MM.1S (cell line): ENCODE data around the gene OR2T11.
A peak's percentile ranks its signal among the peaks of the same experiment; 100 is the strongest.

Experiments
- DNase-seq: peaks from one replicate; pipeline ENCODE4 v3.0.0-alpha.2; 2015
- H2AFZ ChIP-seq: fragments of 300-600 bp; sonication (generic); 2 replicates; pipeline ENCODE4 v1.6.0; 2016; ENCODE audit warnings: antibody characterized with exemption, low read length
- H3F3A ChIP-seq: fragments of 300-600 bp; sonication (generic); 2 replicates; pipeline ENCODE4 v1.6.1; 2016; ENCODE audit warnings: mild to moderate bottlenecking, antibody characterized with exemption, low read length, moderate library complexity, mixed read lengths; ENCODE audit not compliant: insufficient read depth
- H3K27ac ChIP-seq: fragments of 300-600 bp; sonication (generic); 2 replicates; pipeline ENCODE4 v1.5.1; 2016; ENCODE audit warnings: mild to moderate bottlenecking, low read length
- H3K27me3 ChIP-seq: fragments of 300-600 bp; sonication (generic); replicated peaks from 2 replicates; pipeline ENCODE4 v1.6.0; 2016; ENCODE audit warnings: low read length; ENCODE audit not compliant: insufficient read depth
- H3K36me3 ChIP-seq: fragments of 300-600 bp; sonication (generic); replicated peaks from 2 replicates; pipeline ENCODE4 v1.6.1; 2016; ENCODE audit warnings: mild to moderate bottlenecking, low read length, mixed read lengths; ENCODE audit not compliant: insufficient read depth
- H3K4me1 ChIP-seq: fragments of 300-600 bp; sonication (generic); 2 replicates; pipeline ENCODE4 v1.6.1; 2016; ENCODE audit warnings: low read length, mixed read lengths
- H3K4me2 ChIP-seq: fragments of 300-600 bp; sonication (generic); 2 replicates; pipeline ENCODE4 v1.6.0; 2016; ENCODE audit warnings: low read depth, low read length
- H3K4me3 ChIP-seq: fragments of 300-600 bp; sonication (generic); 2 replicates; pipeline ENCODE4 v1.5.1; 2016; ENCODE audit warnings: low read length, mixed read lengths
- H3K79me2 ChIP-seq: fragments of 300-600 bp; sonication (generic); 2 replicates; pipeline ENCODE4 v1.6.1; 2016; ENCODE audit warnings: mixed run types, low read length, mixed read lengths
- H3K9ac ChIP-seq: fragments of 300-600 bp; sonication (generic); 2 replicates; pipeline ENCODE4 v1.6.1; 2016; ENCODE audit warnings: low read length, mixed read lengths
- H3K9me2 ChIP-seq: fragments of 300-600 bp; sonication (generic); replicated peaks from 2 replicates; pipeline ENCODE4 v1.6.1; 2016; ENCODE audit warnings: mild to moderate bottlenecking, low read length, mixed read lengths; ENCODE audit not compliant: insufficient read depth
- H3K9me3 ChIP-seq: fragments of 300-600 bp; sonication (generic); replicated peaks from 2 replicates; pipeline ENCODE4 v1.6.1; 2016; ENCODE audit warnings: mild to moderate bottlenecking, low read length, mixed read lengths; ENCODE audit not compliant: insufficient read depth
- H4K20me1 ChIP-seq: fragments of 300-600 bp; sonication (generic); 2 replicates; pipeline ENCODE4 v1.6.1; 2016; ENCODE audit warnings: mild to moderate bottlenecking, low read length, moderate library complexity, mixed read lengths; ENCODE audit not compliant: insufficient read depth
- CTCF ChIP-seq: fragments of 300-600 bp; sonication (generic); IDR thresholded peaks from 2 replicates; pipeline ENCODE4 v1.5.1; 2016; ENCODE audit warnings: antibody characterized with exemption, low read length, mixed read lengths
- EZH2 ChIP-seq: fragments of 300-600 bp; sonication (generic); optimal IDR thresholded peaks from 2 replicates; pipeline ENCODE3; 2017; ENCODE audit warnings: low read depth, mild to moderate bottlenecking, antibody characterized with exemption, low read length, mixed read lengths
- EZH2phosphoT487 ChIP-seq: fragments of 300-600 bp; sonication (generic); IDR thresholded peaks from 2 replicates; pipeline ENCODE4 v1.6.1; 2018; ENCODE audit warnings: antibody characterized with exemption, low read length

OR2T11 gene

GRCh38 chr1:248625971-248626370 lies 8.9 kb downstream of the OR2T11 start:
- no peaks in the 10 kb centered on the region for H3K4me1 ChIP-seq
- no peaks in the 10 kb centered on the region for H3K79me2 ChIP-seq
- H3K36me3 ChIP-seq, result no peaks in the 10 kb centered on the region
- no peaks in the 10 kb centered on the region for H3F3A ChIP-seq
- H3K27ac ChIP-seq, result no peak overlapping the region
- DNase-seq, result no peak
- no peak overlapping the region for H3K9ac ChIP-seq
- H3K4me3 ChIP-seq, result no peak overlapping the region
- no peaks in the 10 kb centered on the region for H4K20me1 ChIP-seq
- TF ChIP-seq EZH2phosphoT487, result no peak
- no peak for TF ChIP-seq CTCF
- TF ChIP-seq EZH2, result no peak
- no peaks in the 10 kb centered on the region for H3K27me3 ChIP-seq
- no peak overlapping the region for H3K4me2 ChIP-seq
- H2AFZ ChIP-seq, result no peak overlapping the region
- no peaks in the 10 kb centered on the region for H3K9me2 ChIP-seq
- H3K9me3 ChIP-seq, result no peaks in the 10 kb centered on the region

- Histone ChIP-seq H3K9me2 (no peaks in the 10 kb centered on the region), H3K9me3 (no peaks in the 10 kb centered on the region), H3K27me3 (no peaks in the 10 kb centered on the region), H4K20me1 (no peaks in the 10 kb centered on the region), H3K36me3 (no peaks in the 10 kb centered on the region), H3F3A (no peaks in the 10 kb centered on the region), H3K9ac (no peak overlapping the region), H3K4me3 (no peak overlapping the region), H3K27ac (no peak overlapping the region), H2AFZ (no peak overlapping the region), H3K4me1 (no peaks in the 10 kb centered on the region), H3K4me2 (no peak overlapping the region), H3K79me2 (no peaks in the 10 kb centered on the region)
- TF ChIP-seq EZH2, result no peak
- no peak for TF ChIP-seq CTCF
- no peak for TF ChIP-seq EZH2phosphoT487
- no peak for DNase-seq
Observed at GRCh38 chr1:248625166-248625565, 9.7 kb downstream of the OR2T11 start.

- no peaks in the 10 kb centered on the region for H4K20me1 ChIP-seq
- H3K9ac ChIP-seq, result no peak overlapping the region
- no peak overlapping the region for H3K4me2 ChIP-seq
- no peak for TF ChIP-seq EZH2
- TF ChIP-seq EZH2phosphoT487, result no peak
- TF ChIP-seq CTCF, result peak; percentile 49
- DNase-seq, result peak; percentile 30
- H3K79me2 ChIP-seq, result no peaks in the 10 kb centered on the region
- H3F3A ChIP-seq, result no peaks in the 10 kb centered on the region
- no peaks in the 10 kb centered on the region for H3K27me3 ChIP-seq
- H3K9me3 ChIP-seq, result no peaks in the 10 kb centered on the region
- H3K4me1 ChIP-seq, result no peaks in the 10 kb centered on the region
- H3K27ac ChIP-seq, result no peak overlapping the region
- no peaks in the 10 kb centered on the region for H3K36me3 ChIP-seq
- no peak overlapping the region for H2AFZ ChIP-seq
- no peaks in the 10 kb centered on the region for H3K9me2 ChIP-seq
- H3K4me3 ChIP-seq, result no peak overlapping the region
Observed at GRCh38 chr1:248622570-248623001, 12.3 kb downstream of the OR2T11 start.
